Ovary (tissue), 9 donors: ENCODE data around the gene ITGAX. TPM values are rescaled to one million over a fixed set of nuclear protein-coding genes. Genes with fewer than 3 reads are reported as not detected.

Experiments used
- DNase-seq, 5 donors: peaks; one replicate each; pipeline ENCODE4 v3.0.0-alpha.2; 2019 to 2020
- H3K27ac ChIP-seq, 2 donors: fragments of 200-600 bp; one replicate each; pipeline versions ENCODE4 v1.5.1 to v1.8.0; 2019 to 2022
- H3K27me3 ChIP-seq: fragments of 200-600 bp; one replicate; pipeline ENCODE4 v1.8.0; 2022
- H3K36me3 ChIP-seq: fragments of 200-600 bp; sonication (generic); one replicate; pipeline ENCODE4 v1.5.1; 2019
- H3K4me1 ChIP-seq: one replicate; pipeline ENCODE4 v1.8.1; 2013; ENCODE audit warnings: mild to moderate bottlenecking, moderate library complexity; ENCODE audit not compliant: insufficient read depth
- H3K4me3 ChIP-seq: fragments of 200-600 bp; sonication (generic); one replicate; pipeline ENCODE4 v1.5.1; 2017
- H3K9me3 ChIP-seq, 2 donors: fragments of 200-600 bp in 1 of 2; sonication (generic) in 1 of 2; one replicate each; pipeline versions ENCODE4 v1.5.1 to v1.8.1; 2013 to 2019; ENCODE audit warnings: mild to moderate bottlenecking in 1 of 2, moderate library complexity in 1 of 2
- EP300 ChIP-seq: sonication (generic); formaldehyde crosslinking; IDR thresholded peaks from one replicate; pipeline ENCODE4 v1.6.1; 2017; ENCODE audit warnings: antibody characterized with exemption
- POLR2A ChIP-seq: fragments of 450-650 bp; IDR thresholded peaks from one replicate; pipeline ENCODE4 v1.6.1; 2017; ENCODE audit warnings: antibody characterized with exemption, mild to moderate bottlenecking, moderate library complexity
- WGBS, 3 donors: extraction: QIAGEN DNeasy Blood & Tissue Kit in 1 of 3; methylation state at CpG; one replicate each; pipeline versions ENCODE4 v1.1.5 to v1.1.7; 2013 to 2017; 5-methylcytosine and 5-hydroxymethylcytosine counted together
- intact Hi-C, 4 donors: fragments of 100-400 bp; cut with DNase I; formaldehyde crosslinking; loops; one replicate each; pipeline versions ENCODE4 v1.11.0 to v1.15.1; 2022 to 2023
- polyA plus RNA-seq, 2 donors: library from polyadenylated mRNA; stranded (reverse); fragments of 200-250 nt in 1 of 2; fragments of 350-450 nt in 1 of 2; fragmentation: Illumina TruSeq in 1 of 2; extraction: RNeasy Lipid Tissue Mini Kit (QIAGEN cat#74804) in 1 of 2; gene quantifications; one replicate each; pipeline ENCODE4 v1.2.3, GENCODE V29; 2013 to 2014
- total RNA-seq, 7 donors: library from RNA; depleted of rRNA in 2 of 7; stranded (reverse); fragments of >200 nt in 2 of 7; fragmentation: NEBNext Ultra II Directional in 3 of 7; extraction: Animal tissue kit (Norgen Biotek cat#: 25700) in 3 of 7; gene quantifications; one replicate each; pipeline versions ENCODE4 v1.1.0 to v1.2.4, GENCODE V29; 2016 to 2023
- TF ChIP-seq, protein P1 (sequence below), 3 donors: fragments of 450-650 bp in 2 of 3; fragments of 200-600 bp in 1 of 3; IDR thresholded peaks; one replicate each; pipeline versions ENCODE4 v1.5.1 to v1.8.0; 2016 to 2022; ENCODE audit warnings: antibody characterized with exemption in 3 of 3, mild to moderate bottlenecking in 1 of 3
- donor health status: DM: no; HTN: no; CAD: no; lungs with moderate emphysema.
- donor health status: DM: no; HTN: no; CAD: no.
- donor health status: Bipolar disorder and iron deficiency.
- donor health status: DM: yes; HTN: yes; CAD: no.
- donor health status: DM: no; HTN: no; CAD: no.
- donor health status: DM: yes; HTN: yes; CAD: no.

ITGAX gene
- total and polyA plus RNA-seq, 9 donors, result 0.56 to 13.9 (median 2.0) TPM

DNA sequence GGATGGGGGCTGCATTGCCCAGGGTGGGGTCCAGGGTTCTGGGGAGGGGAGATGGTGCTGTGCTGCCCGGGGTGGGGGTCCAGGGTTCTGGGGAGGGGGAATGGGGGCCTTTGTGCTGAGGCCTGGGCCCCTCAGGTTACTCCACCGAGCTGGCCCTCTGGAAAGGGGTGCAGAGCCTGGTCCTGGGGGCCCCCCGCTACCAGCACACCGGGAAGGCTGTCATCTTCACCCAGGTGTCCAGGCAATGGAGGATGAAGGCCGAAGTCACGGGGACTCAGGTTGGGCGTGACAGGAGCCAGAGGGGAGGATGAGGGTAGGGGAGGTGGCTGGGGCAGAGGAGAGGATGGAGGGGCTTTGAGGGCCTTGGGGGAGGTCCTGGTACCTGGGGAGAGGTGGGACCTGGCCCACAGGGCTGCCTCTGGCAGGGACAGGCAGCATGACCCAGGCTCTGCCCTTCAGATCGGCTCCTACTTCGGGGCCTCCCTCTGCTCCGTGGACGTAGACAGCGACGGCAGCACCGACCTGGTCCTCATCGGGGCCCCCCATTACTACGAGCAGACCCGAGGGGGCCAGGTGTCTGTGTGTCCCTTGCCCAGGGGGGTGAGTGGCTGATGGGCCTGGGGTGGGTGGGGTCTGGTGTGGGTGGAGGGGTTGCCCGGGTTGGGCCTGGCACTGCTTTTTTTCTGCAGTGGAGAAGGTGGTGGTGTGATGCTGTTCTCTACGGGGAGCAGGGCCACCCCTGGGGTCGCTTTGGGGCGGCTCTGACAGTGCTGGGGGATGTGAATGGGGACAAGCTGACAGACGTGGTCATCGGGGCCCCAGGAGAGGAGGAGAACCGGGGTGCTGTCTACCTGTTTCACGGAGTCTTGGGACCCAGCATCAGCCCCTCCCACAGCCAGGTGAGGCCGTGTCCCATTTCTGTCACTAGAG, 7.8 kb downstream of the ITGAX start:
- Histone ChIP-seq H3K36me3 (no peaks in the 10 kb centered on the region), H3K9me3 (no peaks in the 10 kb centered on the region), H3K4me3 (no peak overlapping the region), H3K4me1 (no peaks in the 10 kb centered on the region), H3K27ac (no peak overlapping the region), H3K27me3 (no peaks in the 10 kb centered on the region)
- intact Hi-C loops, result no loop called here
- TF ChIP-seq POLR2A, result no peak
- TF ChIP-seq EP300, result no peak
- TF ChIP-seq, protein P1, sequence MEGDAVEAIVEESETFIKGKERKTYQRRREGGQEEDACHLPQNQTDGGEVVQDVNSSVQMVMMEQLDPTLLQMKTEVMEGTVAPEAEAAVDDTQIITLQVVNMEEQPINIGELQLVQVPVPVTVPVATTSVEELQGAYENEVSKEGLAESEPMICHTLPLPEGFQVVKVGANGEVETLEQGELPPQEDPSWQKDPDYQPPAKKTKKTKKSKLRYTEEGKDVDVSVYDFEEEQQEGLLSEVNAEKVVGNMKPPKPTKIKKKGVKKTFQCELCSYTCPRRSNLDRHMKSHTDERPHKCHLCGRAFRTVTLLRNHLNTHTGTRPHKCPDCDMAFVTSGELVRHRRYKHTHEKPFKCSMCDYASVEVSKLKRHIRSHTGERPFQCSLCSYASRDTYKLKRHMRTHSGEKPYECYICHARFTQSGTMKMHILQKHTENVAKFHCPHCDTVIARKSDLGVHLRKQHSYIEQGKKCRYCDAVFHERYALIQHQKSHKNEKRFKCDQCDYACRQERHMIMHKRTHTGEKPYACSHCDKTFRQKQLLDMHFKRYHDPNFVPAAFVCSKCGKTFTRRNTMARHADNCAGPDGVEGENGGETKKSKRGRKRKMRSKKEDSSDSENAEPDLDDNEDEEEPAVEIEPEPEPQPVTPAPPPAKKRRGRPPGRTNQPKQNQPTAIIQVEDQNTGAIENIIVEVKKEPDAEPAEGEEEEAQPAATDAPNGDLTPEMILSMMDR (IDR thresholded peaks at IDR 0.05), result no peak
- no peak for DNase-seq
- WGBS, 3 donors, result 75 to 85% (median 78%) methylated on average over 26 of the region's 26 CpGs

DNA sequence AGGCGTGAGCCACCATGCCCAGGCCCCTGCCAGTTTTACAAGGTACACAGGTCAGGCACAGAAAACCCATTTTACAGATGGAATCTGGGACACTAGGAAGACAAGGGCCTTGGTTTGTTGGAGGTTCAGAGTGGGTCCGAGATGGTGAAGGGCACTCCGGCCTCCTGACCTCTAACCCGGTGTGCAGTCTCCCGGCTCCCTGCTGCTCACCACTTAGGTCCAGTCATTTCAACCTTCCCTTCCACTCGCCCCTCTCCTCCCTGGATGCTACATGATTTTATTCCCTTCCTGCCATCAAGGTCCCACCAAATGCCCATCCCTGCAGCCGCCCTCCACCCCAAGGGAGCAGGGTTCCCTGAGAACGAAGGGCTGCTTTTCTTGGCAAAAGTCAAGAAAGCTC, 8.7 kb downstream of the ITGAX start:
- H3K36me3 ChIP-seq, result no peaks in the 10 kb centered on the region
- H3K4me3 ChIP-seq, result no peak overlapping the region
- H3K27me3 ChIP-seq, result no peaks in the 10 kb centered on the region
- no peaks in the 10 kb centered on the region for H3K9me3 ChIP-seq
- no peak for TF ChIP-seq POLR2A
- TF ChIP-seq EP300, result no peak
- TF ChIP-seq, protein P1 (IDR thresholded peaks at IDR 0.05), result no peak
- intact Hi-C loops, result no loop called here
- no peak overlapping the region for H3K27ac ChIP-seq
- no peak for DNase-seq
- 79 to 88% (median 81%) methylated on average over 8 of the region's 8 CpGs for WGBS, 3 donors
- no peaks in the 10 kb centered on the region for H3K4me1 ChIP-seq

DNA sequence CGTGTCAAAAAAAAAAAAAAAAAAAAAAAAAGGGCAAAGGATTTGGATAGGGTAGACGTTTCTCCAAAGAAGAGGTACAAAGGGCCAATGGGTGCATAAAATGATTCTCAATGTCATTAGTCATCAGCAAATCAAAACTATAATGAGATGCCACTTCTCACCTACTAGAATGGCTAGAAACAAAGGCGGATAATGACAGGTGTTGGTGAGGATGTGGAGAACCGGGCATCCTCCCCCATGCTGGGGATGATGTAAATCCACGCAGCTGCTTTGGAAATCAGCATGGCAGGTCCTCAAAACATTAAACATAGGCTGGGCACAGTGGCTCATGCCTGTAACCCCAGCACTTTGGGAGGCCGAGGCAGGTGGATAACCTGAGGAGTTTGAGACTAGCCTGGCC, 9.4 kb downstream of the ITGAX start:
- 74 to 78% (median 78%) methylated on average over 6 of the region's 6 CpGs for WGBS, 3 donors
- Histone ChIP-seq H3K27me3 (no peaks in the 10 kb centered on the region), H3K36me3 (no peaks in the 10 kb centered on the region), H3K9me3 (no peaks in the 10 kb centered on the region), H3K4me3 (no peak overlapping the region), H3K4me1 (no peaks in the 10 kb centered on the region), H3K27ac (no peak overlapping the region)
- TF ChIP-seq EP300 (no peak), POLR2A (no peak)
- TF ChIP-seq, protein P1 (IDR thresholded peaks at IDR 0.05), result no peak
- DNase-seq, result no peak
- intact Hi-C loops, result no loop called here

DNA sequence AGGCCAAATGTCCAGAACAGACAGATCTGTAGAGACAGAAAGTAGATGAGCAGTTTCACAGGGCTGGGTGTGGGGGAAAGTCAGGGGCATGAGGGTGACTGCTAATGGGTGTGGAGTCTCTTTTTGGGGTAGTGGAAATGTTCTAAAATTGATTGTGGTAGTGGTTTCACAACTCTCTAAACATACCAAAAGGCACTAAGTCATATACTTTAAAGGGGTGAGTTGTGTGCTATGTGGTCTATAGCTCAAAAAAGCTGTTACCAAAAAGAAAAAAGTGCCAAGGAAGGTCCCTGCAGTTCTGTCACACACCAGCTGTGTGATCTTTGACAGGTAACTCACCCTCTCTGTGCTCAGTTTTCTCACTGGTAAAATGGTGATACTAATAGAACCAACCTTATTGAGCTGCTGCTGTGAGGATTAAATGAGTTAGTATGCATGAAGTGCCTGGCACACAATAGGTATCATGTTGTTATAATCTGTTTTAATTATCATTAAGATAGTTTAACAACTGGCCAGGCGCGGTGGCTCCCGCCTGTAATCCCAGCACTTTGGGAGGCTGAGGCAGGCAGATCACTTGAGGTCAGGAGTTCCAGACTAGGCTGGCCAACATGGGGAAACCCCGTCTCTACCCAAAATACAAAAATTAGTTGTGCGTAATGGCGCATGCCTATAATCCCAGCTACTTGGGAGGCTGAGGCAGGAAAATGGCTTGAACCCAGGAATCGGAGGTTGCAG, 10.3 kb downstream of the ITGAX start:
- Histone ChIP-seq H3K27ac (no peak overlapping the region), H3K27me3 (no peaks in the 10 kb centered on the region), H3K9me3 (no peaks in the 10 kb centered on the region), H3K4me3 (no peak overlapping the region), H3K36me3 (no peaks in the 10 kb centered on the region), H3K4me1 (no peaks in the 10 kb centered on the region)
- no peak for DNase-seq
- TF ChIP-seq POLR2A (no peak), EP300 (no peak)
- TF ChIP-seq, protein P1 (IDR thresholded peaks at IDR 0.05), result no peak
- WGBS, 3 donors, result 78 to 87% (median 83%) methylated on average over 7 of the region's 7 CpGs
- intact Hi-C loops, result no loop called here
